Gastrocnemius medialis (tissue), 4 donors: Measurements from ENCODE around the gene EIF4E2.

Experiments
- CTCF ChIP-seq, 5 experiments: fragments of 450-650 bp in 3 of 5; fragments of 200-600 bp in 2 of 5; sonication (generic) in 2 of 5; IDR thresholded peaks in 4 of 5; conservative IDR thresholded peaks in 1 of 5; 1 replicate in 4 of 5; 2 replicates in 1 of 5; pipeline ENCODE4 v1.5.1; 2016 to 2019; ENCODE audit warnings: antibody characterized with exemption in 5 of 5, mild to moderate bottlenecking in 3 of 5, moderate library complexity in 3 of 5
- POLR2A ChIP-seq, 2 donors: fragments of 450-650 bp; IDR thresholded peaks; one replicate each; pipeline ENCODE4 v1.6.1; 2017; ENCODE audit warnings: antibody characterized with exemption in 2 of 2, mild to moderate bottlenecking in 2 of 2, moderate library complexity in 2 of 2

DNA sequence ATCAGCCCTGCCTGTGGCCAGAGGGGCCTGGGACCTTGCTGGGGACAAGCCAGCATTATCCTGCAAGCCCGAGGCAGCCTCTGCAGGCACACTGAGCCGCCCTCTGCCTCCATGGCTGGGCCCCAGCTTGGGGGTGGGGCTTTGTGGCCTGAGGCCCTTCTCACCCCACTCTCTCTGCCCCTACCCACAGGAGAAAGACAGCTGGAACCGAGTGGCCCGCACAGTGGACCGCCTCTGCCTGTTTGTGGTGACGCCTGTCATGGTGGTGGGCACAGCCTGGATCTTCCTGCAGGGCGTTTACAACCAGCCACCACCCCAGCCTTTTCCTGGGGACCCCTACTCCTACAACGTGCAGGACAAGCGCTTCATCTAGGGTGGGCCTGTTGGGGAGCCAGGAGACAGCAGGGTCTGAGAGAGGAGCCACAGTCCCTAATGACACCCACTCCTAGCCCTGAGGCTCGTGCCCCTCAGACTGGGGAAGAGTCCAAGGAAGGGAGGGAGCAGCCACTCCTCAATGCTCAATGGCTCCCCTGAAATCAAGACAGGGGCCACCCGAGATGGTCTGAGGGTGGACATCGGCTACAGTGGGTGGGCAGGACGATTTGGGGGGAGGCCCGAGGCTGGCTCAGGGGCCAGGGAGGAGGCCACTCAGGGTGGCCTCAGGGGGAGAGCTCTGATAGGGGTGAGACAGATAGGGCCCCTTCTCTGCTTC lies 15.4 kb upstream of the EIF4E2 start:
- TF ChIP-seq POLR2A (IDR thresholded peaks at IDR 0.05) (no peak), CTCF (IDR thresholded peaks at IDR 0.05 in 4 of 5, conservative IDR thresholded peaks at IDR 0.05 in 1 of 5) (no peak)
